ENCODE measurements around the gene CHD5. TPM values are rescaled to one million over a fixed set of nuclear protein-coding genes. Genes with fewer than 3 reads are reported as not detected.

CHD5 gene
- total RNA-seq: under 0.01 and 0.24 TPM in 2 replicates

DNA sequence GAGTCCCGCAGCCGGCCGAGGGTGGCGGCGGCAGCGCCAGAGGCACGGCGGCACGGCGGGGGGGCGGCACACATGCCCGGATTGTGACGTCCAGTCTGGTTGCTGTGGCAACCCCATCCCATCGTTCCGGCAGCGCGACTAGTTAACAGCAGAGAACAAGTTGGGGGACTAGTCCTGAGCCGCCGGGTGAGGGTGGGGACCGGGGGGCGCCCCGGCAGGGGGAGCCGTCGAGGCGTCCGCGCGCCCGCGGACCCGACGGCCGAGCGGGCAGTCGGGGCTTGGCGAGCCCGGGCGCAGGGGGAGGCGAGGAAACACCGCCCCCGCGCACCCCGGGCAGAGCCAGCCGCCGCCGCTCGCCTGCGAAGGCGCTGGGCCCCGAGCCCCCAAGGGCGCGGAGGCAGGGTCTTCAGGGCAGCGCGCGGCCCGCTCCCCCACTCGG, at the start of gene CHD5:
Gene CHD5 (minus strand): TSS at position 54 of the 439 bp plus-strand sequence. CDS start 298 bp downstream, outside the sequence.

DNA sequence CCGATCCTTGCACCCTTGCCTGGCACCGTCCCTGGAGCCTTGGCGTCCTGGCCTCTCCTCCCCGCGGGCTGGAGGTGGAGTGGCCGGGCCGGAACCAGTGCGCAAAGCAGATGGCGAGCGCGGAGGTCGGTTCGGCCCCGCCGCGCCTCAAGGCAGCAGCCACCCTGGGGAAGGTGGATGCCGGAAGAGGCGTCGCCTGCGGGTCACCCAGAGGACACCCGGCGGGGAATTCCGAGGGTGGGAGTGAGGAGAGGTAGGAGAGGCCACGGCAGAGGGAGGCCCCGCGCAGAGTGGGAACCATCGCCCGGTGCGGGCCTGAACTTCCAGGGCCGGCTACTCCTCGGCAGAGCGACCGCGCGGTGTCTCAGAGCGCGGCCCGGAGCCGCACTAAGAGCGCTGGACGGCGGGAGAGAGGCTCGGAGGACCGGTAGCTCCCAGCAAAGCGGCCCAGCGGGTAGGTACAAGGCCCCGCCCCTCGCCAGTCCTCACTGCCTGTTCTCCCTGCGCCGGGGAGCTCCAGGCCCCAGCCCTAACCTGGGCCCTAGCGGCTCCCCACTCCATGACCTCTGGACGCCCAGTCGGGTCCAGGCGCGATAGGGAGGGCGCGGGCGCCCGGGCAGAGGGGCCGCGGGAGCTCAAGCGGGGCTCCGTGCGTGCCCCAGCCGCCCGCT, 25.9 kb upstream of the CHD5 start, which contains the start of gene RNF207:
Gene RNF207 (plus strand): TSS at position 271 of the 671 bp plus-strand sequence. CDS start 417 bp downstream, outside the sequence.

DNA sequence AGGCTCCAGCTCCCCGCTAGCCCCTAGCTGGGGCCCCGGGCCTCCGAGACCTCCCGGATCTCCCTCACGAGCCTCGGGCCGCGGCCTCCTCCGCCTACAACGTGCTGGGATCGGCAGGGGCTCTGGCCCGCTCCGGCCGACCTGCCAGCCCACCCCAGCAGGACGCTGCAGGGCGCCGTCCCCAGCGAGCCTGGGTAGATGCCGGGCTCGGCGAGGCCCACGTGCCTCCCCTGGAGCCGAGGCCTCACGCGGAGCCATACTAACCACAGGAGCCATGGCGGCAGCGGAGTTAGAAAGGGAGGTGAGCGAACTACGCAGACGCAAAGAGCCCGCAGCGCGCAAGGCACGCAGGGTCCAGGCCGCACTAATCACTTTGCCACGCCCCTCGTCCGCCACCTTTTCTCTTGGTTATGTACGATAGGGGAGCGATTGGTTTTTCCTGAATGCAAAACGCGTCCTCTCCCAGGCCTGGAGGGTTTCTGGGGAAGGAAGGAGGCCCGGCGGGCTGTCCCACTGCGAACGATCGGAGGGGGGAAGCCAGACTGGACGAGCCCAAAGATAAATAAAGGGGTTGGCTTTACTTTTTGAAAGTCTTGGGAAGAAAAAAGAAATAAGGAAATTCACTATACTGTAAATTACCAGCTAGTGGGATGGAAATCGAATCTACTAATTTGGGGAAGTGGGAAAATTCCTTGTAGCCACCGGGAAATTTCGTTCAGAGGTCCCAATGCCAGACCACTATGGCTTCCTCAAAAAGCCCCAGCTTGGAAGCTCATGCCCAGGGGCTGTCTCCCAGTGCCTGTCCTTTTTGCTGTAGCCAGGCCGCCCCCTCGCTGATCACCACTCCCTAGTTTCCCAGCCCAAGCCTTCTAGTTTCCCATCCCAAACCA, 19.4 kb upstream of the CHD5 start, which contains the start of gene RPL22:
Gene RPL22 (minus strand): TSS at position 298 of the 890 bp plus-strand sequence. CDS start 22 bp downstream, at position 276.

Other genes starting within 250 kb of the CHD5 start
- 4.0 and 5.7 TPM in 2 replicates for gene NPHP4, start 187.9 kb downstream of the CHD5 start, total RNA-seq
- 1.9 and 6.1 TPM in 2 replicates for gene KCNAB2, start 134.4 kb downstream of the CHD5 start, total RNA-seq
- 143 and 226 TPM in 2 replicates for gene RPL22, start 19.3 kb upstream of the CHD5 start, total RNA-seq
- gene RNF207, start 25.8 kb upstream of the CHD5 start, total RNA-seq: 10.3 and 23.4 TPM in 2 replicates
- gene ICMT, start 55.6 kb upstream of the CHD5 start, total RNA-seq: 42.0 and 58.6 TPM in 2 replicates
- not detected in 2 replicates for gene HES3, start 63.9 kb upstream of the CHD5 start, total RNA-seq
- gene GPR153, start 80.8 kb upstream of the CHD5 start, total RNA-seq: 5.4 and 6.6 TPM in 2 replicates
- gene ACOT7, start 213.4 kb upstream of the CHD5 start, total RNA-seq: 36.4 and 66.1 TPM in 2 replicates
- gene HES2, start 239.6 kb upstream of the CHD5 start, total RNA-seq: 0.08 and 5.0 TPM in 2 replicates
- gene ESPN, start 244.5 kb upstream of the CHD5 start, total RNA-seq: 0.13 TPM in 1 of 2 replicates, not detected in the other

All from epithelial cell of alveolus of lung (primary cell).